NT2/D1 (cell line): ENCODE data around the gene TMEM38A.

ENCODE experiments used
- SUZ12 ChIP-seq: IDR thresholded peaks from 2 replicates; pipeline ENCODE4 v1.6.1; 2011; ENCODE audit not compliant: insufficient read length, insufficient read depth; ENCODE audit errors: extremely low read depth
- ZNF274 ChIP-seq: IDR thresholded peaks from 2 replicates; pipeline ENCODE4 v1.6.1; 2011; ENCODE audit warnings: mild to moderate bottlenecking, low read depth, low read length

GRCh38 chr19:16620584-16620983 lies 40.4 kb upstream of the TMEM38A start:
- TF ChIP-seq ZNF274 (no peak), SUZ12 (no peak)
